SK-N-SH treated with all-trans-retinoic acid at 6 μM for 48 hours (cell line): ENCODE data around the gene TMEM192.

Experiments used
- ARNTL ChIP-seq: fragments of 450-650 bp; formaldehyde crosslinking; IDR thresholded peaks from 2 replicates; pipeline ENCODE4 v1.5.0; 2020; ENCODE audit warnings: low read depth, mild to moderate bottlenecking, moderate library complexity, borderline replicate concordance
- BACH2 ChIP-seq: fragments of 250-450 bp; sonication (Bioruptor Pico); IDR thresholded peaks from 2 replicates; pipeline ENCODE4 v1.9.0; 2021; ENCODE audit warnings: mild to moderate bottlenecking, borderline replicate concordance
- ZC3H10 ChIP-seq: fragments of 250-450 bp; sonication (Bioruptor Pico); IDR thresholded peaks from 2 replicates; pipeline ENCODE4 v1.5.1; 2021; ENCODE audit warnings: mild to moderate bottlenecking, moderate library complexity
- TF ChIP-seq, protein P1 (sequence below): fragments of 250-450 bp; sonication (Bioruptor Pico); IDR thresholded peaks from 2 replicates; pipeline ENCODE4 v1.8.0; 2020; ENCODE audit warnings: mild to moderate bottlenecking, moderate library complexity, borderline replicate concordance
- TF ChIP-seq, protein P2 (sequence below): fragments of 250-450 bp; sonication (Bioruptor Pico); IDR thresholded peaks from 2 replicates; pipeline ENCODE4 v1.8.0; 2021; ENCODE audit warnings: low read depth, mild to moderate bottlenecking, moderate library complexity, borderline replicate concordance

DNA sequence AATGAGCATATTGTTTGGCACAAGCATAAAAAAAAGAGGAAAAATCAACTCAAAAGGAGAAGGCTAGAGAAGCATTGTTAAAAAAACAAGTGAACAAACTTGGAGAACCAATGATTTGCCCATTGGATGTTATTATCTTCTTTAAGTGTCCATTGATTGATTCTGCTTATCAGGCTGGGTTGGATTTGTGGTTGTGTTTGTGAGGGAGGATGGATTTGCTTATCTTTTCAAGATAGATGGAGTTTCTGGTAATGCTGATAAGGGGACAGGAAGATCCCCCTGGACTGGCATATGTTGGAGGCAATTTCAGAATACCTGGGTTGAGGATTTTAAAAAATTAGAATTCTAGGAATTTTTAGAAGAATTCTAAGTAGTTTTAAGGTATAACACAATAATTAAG is 41.8 kb upstream of the TMEM192 start:
- TF ChIP-seq ZC3H10 (no peak), ARNTL (no peak), BACH2 (CRISPR knock-in tag) (no peak)
- TF ChIP-seq, protein P1, sequence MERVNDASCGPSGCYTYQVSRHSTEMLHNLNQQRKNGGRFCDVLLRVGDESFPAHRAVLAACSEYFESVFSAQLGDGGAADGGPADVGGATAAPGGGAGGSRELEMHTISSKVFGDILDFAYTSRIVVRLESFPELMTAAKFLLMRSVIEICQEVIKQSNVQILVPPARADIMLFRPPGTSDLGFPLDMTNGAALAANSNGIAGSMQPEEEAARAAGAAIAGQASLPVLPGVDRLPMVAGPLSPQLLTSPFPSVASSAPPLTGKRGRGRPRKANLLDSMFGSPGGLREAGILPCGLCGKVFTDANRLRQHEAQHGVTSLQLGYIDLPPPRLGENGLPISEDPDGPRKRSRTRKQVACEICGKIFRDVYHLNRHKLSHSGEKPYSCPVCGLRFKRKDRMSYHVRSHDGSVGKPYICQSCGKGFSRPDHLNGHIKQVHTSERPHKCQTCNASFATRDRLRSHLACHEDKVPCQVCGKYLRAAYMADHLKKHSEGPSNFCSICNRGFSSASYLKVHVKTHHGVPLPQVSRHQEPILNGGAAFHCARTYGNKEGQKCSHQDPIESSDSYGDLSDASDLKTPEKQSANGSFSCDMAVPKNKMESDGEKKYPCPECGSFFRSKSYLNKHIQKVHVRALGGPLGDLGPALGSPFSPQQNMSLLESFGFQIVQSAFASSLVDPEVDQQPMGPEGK (CRISPR knock-in tag), result no peak
- TF ChIP-seq, protein P2, sequence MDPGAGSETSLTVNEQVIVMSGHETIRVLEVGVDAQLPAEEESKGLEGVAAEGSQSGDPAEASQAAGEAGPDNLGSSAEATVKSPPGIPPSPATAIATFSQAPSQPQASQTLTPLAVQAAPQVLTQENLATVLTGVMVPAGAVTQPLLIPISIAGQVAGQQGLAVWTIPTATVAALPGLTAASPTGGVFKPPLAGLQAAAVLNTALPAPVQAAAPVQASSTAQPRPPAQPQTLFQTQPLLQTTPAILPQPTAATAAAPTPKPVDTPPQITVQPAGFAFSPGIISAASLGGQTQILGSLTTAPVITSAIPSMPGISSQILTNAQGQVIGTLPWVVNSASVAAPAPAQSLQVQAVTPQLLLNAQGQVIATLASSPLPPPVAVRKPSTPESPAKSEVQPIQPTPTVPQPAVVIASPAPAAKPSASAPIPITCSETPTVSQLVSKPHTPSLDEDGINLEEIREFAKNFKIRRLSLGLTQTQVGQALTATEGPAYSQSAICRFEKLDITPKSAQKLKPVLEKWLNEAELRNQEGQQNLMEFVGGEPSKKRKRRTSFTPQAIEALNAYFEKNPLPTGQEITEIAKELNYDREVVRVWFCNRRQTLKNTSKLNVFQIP (CRISPR knock-in tag), result no peak
